ENCODE results near the gene SLC25A51.

DNA sequence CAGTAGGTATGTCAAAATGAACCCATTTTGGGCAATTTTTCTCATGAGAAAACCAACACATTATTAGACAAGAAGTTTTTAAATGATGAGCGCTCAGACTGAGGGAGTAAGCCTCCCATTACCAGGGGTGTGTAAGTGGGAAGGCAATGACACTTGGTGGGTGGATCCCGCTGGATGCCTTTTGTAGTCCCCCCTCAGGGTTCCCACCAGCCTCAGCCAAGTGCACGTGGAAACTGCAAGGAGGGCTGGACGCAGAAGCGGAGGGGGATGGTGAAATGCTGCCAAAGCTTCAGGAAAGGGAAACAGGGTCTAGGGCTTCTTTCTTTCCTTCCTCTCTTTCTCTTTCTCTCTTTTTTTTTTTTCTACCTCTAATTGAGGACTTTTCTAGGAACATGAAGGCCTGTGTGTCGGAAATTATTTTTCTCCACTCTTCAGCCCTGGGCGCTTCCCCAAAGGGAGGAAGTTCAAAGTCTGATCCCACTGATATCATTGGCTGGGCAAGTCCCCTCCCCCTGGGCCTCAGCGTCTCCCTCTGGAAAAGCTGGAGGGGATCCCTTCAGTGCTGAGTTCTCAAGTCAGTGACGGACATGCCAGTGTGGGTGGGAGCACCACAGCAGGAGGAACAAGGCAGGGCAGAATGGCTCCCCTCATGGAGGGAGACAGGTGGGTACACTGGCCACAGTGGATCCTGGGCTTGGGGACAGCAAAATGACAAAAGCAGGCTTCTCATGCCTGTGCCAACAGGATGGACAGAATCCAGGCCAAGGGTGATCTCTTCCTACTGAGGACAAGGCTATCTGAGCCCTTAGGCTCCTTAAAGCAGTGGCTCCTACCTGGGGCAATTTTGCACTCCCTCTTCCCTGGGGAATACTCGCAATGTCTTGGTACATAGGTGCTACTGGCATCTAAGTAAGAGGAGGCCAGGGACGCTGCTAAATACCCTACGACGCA lies 23.9 kb upstream of the SLC25A51 start:
- TF ChIP-seq, protein P1, sequence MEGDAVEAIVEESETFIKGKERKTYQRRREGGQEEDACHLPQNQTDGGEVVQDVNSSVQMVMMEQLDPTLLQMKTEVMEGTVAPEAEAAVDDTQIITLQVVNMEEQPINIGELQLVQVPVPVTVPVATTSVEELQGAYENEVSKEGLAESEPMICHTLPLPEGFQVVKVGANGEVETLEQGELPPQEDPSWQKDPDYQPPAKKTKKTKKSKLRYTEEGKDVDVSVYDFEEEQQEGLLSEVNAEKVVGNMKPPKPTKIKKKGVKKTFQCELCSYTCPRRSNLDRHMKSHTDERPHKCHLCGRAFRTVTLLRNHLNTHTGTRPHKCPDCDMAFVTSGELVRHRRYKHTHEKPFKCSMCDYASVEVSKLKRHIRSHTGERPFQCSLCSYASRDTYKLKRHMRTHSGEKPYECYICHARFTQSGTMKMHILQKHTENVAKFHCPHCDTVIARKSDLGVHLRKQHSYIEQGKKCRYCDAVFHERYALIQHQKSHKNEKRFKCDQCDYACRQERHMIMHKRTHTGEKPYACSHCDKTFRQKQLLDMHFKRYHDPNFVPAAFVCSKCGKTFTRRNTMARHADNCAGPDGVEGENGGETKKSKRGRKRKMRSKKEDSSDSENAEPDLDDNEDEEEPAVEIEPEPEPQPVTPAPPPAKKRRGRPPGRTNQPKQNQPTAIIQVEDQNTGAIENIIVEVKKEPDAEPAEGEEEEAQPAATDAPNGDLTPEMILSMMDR (conservative IDR thresholded peaks at IDR 0.05; ENCODE audit: low read depth in 2 of 2), result no peak
- no peak for TF ChIP-seq EZH2phosphoT487 (IDR thresholded peaks at IDR 0.05; ENCODE audit: unreplicated experiment)
- TF ChIP-seq, protein P2, sequence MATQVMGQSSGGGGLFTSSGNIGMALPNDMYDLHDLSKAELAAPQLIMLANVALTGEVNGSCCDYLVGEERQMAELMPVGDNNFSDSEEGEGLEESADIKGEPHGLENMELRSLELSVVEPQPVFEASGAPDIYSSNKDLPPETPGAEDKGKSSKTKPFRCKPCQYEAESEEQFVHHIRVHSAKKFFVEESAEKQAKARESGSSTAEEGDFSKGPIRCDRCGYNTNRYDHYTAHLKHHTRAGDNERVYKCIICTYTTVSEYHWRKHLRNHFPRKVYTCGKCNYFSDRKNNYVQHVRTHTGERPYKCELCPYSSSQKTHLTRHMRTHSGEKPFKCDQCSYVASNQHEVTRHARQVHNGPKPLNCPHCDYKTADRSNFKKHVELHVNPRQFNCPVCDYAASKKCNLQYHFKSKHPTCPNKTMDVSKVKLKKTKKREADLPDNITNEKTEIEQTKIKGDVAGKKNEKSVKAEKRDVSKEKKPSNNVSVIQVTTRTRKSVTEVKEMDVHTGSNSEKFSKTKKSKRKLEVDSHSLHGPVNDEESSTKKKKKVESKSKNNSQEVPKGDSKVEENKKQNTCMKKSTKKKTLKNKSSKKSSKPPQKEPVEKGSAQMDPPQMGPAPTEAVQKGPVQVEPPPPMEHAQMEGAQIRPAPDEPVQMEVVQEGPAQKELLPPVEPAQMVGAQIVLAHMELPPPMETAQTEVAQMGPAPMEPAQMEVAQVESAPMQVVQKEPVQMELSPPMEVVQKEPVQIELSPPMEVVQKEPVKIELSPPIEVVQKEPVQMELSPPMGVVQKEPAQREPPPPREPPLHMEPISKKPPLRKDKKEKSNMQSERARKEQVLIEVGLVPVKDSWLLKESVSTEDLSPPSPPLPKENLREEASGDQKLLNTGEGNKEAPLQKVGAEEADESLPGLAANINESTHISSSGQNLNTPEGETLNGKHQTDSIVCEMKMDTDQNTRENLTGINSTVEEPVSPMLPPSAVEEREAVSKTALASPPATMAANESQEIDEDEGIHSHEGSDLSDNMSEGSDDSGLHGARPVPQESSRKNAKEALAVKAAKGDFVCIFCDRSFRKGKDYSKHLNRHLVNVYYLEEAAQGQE (IDR thresholded peaks at IDR 0.05; ENCODE audit: unreplicated experiment), result no peak

Measured in GM23338 (cell line).